GM20431 (cell line): ENCODE results near the gene BCAR1.

Source experiments
- in situ Hi-C: fragments of 300-500 bp; cut with MseI, MboI; formaldehyde crosslinking; loops from one replicate; pipeline ENCODE4 v1.15.0; 2020; ENCODE audit warnings: low sequenced_read_pairs; ENCODE audit not compliant: unreplicated experiment

BCAR1 gene

DNA sequence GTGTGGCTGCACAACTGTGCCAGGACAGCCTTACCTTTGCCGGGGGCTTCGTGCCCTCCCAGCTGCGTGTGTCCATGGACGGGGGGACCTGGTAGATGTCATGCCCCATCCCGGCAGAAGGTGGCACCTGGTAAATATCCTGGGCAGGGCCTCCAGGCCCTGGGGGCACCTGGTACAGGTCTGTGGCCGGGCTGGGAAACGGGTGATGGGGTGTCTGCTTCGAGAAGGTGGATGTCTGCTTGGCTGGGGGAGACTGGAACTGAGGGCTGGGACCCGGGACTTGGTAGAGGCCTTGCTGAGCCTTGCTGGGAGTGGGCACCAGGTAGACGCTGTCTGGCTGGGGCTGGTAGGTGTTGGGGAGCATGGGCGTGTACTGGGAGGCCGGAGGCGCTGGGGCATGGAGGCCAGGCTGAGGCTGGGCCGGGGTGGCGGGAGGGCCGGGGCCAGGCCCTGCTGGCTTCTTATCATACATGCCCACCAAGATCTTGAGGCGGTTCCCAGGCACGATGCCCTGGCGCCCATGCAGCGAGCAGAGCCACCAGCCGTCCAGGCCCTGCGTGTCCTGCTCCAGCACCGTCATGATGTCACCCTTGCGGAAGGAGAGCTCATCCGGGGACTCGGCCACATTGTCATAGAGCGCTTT lies 8.9 kb downstream of the BCAR1 start:
- in situ Hi-C loops: loop anchor here (10.0 kb wide), 1 partner anchor 142 kb away; no protein-coding TSS in a partner anchor

DNA sequence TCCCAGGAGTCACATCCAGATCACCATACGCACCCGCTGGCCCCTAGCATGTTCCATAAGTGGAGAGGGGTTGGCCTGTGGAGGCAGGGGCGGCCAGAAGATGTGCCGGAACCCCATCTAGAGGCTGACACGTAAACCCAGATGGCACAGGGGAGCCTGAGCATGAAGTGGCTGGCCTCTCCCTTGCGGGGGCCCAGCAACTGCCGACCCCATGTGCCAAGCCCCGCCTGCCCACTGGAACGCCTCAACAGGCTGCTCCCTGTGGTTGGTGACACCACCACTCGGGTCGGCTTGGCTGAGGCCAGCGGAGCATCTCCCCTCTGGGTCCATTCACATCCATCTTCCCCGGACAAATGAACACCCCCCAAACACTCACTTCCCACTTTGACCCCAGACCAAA lies 9.5 kb downstream of the BCAR1 start:
- in situ Hi-C loops: loop anchor here (10.0 kb wide), 1 partner anchor 143 kb away; no protein-coding TSS in a partner anchor

DNA sequence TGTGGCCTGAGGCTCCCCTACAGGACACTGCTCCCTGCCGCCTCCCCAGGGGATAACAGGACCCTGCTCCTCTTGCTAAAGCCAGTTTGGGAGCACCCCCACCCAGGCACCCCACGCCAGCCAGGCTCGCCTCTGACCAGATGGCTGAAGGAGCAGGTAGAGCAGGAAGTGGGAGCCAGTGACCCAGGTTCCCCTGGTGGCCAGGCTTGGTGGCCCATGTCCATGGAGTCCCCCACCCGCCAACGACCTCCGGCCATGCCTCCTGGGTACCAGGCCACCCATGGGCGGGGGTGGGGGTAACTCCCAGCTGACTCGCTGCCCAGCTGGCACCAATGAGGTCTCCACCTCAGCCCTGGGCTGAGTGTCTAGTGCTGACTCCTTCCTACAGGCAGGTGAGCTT lies 10.0 kb downstream of the BCAR1 start:
- in situ Hi-C loops: loop anchor here (10.0 kb wide), 1 partner anchor 143 kb away; no protein-coding TSS in a partner anchor

DNA sequence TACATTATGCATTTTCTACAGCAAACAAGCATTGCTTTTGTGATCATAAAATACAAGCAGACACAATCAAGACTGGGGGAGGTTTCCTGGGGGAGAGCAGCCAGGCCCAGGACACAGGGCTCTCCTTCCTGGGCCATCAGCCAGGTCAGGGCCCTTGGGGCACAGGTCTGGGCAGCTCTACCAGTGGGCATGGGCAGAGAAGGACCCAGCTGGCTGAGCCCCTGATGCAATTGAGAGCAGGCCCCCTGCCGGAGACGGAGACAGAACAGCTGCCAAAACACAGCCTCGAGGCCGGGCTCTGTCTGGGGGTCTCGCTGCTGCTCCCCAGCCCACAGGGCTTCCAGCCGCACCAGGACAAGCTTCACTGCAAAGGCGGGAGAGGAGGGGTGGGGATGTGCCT lies 10.8 kb downstream of the BCAR1 start:
- in situ Hi-C loops: loop anchor here (10.0 kb wide), 1 partner anchor 144 kb away; no protein-coding TSS in a partner anchor

DNA sequence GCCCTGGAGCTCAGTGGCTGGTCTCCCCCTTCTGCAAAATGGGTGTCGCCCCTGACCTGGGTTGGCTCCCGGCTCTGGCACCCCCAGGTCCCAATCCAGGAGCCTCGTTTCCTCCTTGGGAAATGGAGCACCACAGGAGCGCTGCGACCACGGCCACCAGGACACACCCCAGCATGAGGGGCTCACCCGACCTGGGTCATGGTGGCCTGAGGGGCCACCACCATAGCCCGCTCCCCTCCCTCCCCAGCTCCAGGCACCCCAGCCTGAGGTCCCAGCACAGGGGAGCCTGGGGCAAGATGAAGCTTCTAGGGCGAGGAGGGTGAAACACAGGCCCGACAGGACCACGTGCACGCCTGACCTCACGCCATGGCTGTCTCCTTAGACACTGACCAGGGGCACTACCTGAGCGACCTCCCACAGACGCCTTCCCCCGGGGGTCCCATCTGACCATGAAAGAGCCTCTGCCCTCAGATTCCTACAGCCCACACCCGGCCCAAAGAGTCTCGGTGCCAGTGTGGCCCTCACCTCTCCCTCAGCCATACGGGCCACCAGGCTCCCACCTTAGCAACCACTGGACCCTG lies 11.8 kb downstream of the BCAR1 start:
- in situ Hi-C loops: loop anchor here (10.0 kb wide), 1 partner anchor 145 kb away; no protein-coding TSS in a partner anchor

DNA sequence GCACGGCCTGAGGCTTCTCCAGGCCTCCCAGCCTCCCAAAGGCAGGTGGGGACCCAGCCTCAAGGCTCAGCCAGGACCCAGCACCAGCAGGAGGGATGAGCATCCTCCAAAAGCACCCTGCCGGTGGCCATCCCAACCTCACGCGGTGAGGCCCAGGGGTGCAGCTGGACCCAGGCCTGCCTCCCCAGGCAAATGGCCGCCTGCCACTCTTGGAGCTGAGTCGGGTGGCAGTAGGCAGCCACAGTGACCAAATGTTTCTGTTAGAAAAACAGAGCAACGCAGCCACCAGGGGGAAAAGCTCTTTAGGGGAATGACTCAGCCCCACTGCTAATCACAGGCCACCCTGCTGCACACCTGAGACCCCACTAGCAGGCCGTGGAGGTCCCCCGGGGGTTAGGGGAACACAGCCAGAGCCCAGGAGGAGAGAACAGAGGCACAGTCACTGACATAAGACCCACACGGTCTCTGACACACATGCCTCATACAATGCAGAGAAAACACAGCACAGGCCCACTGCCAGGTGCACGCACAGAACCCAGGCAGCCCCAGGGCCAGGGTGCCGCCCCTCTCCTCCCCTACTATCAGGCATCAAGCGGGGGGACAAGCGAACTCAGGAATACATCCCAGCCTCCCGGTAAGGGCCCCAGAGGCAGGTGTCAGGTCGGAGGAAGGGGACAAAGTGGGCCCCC lies 12.4 kb downstream of the BCAR1 start:
- in situ Hi-C loops: no loop called here

DNA sequence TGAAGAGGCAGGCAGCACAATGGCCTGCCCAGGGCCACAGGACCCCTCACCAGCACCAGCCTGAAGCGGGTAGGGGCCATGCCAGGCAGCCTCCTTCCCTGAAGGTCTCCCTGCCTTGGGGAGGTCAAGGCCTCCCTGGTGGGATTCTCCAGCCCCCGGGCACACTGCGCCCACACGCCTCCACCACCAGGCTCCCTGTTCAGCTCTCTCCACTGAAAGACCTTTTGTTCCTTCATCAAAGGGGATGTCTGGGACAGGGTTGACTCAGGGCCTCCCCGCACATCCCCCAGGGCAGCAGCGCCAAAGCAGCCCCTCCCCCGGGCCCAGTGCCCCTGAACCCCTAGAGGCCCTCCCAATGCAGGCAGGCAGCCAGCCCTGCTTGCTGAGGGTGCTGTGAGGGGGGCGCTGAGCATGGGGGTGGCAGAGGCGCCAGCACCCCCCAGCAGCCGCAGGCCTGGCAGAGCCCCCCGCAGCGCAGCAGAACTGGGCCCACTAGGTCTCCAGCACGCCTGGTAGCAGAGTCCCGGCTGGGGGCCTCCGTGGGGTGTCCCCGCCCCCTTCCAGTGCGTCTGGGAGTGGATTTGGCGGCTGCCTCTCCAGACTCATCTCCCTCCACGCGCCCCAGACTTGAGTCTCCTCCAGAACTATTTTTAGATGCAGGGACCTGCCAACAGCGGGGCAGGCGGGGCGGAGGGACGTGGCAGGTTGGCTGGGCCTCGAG lies 13.1 kb downstream of the BCAR1 start:
- in situ Hi-C loops: no loop called here

DNA sequence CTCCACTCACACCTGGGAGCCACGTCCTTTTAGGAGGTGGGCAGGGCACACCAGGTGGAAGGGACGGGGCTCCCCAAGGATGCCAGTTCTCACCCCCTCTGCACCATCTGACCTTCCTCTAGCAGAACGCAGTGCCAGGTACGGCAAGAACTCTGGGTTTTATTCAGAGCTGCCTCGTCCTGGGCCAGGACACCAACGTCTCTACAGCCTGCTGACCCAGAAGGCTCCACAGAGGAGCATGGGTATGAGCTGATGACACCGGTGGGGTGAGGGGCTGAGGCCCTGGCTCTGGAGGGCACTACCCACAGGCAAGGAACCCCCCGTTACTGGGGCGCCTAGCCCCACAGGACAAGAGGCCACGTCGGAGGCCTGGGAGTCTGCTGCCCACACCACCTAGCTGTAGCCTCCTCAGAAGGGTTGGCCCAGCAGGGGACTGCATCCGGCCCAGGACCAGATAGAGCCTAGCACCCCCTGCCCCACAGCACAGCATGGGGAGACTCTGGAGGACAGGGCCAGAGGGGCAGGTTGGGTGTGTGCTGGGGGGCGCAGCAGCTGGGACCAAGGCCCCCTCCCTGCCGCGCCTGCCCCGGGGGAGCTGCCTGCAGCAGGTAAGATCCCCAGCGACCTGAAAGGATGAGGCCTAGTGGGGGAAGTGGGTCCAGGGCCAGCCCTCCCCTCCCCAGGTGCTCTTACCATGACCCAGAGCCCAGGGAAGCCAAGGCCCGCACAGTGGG lies 13.9 kb downstream of the BCAR1 start:
- in situ Hi-C loops: no loop called here

DNA sequence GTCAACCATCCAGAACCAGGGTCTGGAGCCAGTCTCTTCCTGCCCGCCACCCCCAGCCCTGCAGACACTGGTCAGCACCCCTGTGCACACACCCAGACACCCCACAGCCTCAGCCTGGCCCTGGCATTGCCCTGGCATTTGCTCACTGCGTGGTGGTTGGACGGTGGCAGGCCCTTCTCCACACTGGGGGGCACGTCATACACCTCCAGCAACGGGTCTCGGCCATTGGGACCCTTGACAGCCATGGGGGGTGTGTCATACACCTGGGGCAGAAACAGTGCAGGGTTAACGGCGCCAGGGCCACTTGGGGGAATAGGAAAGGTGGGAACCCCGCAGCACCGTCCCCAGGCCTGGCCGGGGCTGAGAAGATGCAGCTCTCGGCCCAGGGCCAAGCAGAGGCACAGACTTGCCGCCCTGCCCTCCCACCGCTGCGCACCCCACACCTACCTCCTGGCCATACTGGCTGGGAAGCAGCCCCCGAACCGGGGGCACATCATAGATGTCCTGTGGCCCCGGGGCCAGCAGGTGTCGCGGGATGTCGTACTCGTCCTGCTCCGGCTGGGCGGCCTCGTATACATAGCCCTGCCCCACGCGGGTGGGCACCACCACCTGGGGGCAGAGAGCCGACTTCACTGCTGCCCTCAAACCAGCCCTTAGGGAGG lies 14.6 kb downstream of the BCAR1 start:
- in situ Hi-C loops: no loop called here

DNA sequence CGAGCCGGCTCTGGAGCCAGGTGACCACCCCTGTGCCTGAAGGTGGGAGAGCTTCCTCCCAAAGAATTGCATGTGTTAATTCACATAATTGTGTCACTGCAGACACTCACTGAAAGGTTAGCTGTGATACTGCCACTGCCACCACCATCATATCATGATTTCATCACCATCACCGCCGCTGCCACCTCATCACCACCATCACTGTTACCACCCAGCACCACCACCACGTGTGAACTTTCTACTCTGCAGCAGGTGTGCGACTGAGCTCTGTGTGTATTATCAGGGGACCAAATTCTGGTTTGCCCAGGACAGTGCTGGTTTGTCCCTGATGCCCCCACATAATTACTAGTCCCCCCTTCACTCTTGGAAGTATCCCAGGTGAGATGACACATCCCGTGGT lies 15.2 kb downstream of the BCAR1 start:
- in situ Hi-C loops: no loop called here

DNA sequence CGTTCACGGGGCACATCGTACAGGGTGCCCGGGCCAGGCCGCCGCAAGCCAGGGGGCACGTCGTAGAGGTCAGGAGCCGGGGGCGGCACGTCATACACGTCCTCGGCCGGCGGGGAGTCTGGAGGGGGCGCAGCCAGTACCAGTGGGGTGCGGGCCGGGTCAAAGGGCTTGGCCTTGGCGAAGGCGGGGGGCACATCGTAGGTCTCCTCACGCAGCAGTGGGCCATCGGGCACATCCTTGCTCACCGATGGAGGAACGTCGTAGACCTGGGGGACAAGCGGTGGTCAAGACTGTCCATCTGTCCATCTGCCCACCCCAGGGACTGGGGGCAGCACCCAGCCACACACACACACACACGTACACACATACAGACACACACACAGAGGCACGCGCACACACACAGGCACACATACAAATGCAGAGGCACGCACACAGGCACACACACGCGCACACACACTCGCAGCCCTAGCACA lies 15.7 kb downstream of the BCAR1 start:
- in situ Hi-C loops: no loop called here

DNA sequence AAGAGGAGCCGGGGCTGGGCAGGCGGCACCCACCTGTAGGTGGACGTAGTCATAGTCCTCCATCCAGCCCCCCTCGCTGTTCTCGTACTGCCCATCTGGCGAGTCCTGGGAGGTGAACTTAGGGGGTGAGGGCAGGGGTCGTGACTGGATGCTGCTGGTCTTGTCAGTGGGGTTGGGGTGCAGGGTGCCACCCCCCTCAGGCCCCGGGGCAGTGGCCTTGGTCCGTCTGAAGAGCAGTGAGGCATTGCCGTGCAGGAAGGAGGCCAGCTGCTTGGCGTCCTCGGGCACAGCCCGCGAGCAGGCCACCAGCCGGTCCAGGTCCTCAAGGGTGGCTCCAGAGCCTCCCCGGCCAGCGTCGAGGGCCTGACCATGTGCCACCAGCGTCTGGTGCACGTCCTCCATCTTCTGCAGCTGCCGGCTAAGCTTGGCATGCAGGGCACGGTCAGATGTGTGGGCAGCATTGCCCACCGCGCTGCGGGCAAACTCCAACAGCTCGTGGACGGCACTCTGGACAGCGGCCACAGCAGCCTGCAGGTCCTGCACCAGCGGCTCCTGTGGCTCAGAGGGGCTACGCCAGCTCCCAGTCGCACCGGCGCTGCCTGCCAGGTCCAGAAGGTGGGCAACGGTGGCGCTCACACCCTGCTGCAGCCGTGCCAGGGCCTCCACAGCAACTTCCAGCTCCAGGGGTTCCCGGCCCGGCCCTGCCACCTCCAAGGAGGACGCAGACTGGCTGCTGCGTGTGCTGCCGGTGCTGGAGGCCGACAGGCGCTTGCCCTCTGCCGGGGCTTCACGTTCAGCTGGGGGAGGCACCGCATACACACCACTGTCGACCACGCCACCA lies 16.3 kb downstream of the BCAR1 start:
- in situ Hi-C loops: no loop called here

DNA sequence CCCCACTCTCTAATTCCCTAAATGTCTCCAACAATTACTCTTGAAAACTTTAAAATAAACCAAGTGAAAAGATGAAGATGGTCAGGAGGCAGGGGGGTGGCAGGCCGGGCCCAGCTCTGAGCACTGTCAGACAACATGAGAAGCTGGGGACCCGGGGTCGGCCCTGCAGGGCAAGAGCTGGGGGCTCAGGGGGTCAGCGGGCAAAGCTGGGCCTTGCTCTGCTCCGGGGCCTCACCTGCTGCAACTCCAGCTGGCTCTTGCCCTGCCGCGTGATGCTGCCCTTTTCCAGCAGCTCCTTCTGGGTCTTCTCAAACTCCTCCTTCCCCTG lies 17.8 kb downstream of the BCAR1 start:
- in situ Hi-C loops: no loop called here

DNA sequence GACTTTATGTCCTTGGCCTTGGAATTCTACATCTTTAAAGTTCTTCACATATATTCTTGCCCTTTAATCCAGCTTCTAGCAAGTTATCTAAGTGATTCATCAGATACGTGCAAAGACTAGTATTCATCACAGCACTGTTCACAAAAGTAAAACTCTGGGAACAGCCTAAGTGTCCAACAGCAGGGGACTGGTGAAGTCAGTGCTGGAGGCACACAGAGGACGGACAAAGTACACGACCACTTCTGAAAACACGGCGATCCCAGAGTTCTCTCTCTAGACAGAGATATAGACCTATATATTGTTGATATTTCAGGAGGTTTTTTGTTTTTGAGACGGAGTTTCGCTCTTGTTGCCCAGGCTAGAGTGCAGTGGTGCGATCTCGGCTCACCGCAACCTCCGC lies 19.9 kb downstream of the BCAR1 start:
- in situ Hi-C loops: no loop called here

DNA sequence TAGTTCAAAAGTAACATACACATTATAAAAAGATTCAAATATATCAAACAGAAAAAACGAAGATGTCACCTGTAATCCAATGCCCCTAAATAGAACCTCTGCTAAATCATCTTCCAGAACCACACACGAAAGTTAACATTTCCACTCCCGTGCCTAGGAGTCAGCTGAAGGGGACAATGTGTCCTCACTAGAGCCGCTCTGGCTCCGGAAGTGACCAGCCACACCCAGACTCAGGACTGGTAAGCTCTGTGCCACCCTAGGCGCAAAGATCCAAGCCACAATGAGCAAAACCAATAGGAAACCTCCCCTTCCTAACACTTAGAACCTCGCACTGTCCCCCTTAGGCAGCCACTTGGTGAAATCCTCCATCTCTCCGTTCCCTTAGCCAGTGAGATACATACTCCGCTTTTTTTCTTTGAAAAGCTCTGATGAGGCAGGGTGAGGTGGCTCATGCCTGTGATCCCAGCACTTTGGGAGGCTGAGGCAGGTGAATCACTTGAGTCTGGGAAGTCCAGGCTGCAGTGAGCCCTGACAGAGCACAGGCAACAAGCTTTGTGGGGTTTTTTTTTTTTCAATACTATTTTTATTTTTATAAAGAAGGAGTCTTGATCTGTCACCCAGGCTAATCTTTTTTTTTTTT lies 20.8 kb downstream of the BCAR1 start:
- in situ Hi-C loops: no loop called here

DNA sequence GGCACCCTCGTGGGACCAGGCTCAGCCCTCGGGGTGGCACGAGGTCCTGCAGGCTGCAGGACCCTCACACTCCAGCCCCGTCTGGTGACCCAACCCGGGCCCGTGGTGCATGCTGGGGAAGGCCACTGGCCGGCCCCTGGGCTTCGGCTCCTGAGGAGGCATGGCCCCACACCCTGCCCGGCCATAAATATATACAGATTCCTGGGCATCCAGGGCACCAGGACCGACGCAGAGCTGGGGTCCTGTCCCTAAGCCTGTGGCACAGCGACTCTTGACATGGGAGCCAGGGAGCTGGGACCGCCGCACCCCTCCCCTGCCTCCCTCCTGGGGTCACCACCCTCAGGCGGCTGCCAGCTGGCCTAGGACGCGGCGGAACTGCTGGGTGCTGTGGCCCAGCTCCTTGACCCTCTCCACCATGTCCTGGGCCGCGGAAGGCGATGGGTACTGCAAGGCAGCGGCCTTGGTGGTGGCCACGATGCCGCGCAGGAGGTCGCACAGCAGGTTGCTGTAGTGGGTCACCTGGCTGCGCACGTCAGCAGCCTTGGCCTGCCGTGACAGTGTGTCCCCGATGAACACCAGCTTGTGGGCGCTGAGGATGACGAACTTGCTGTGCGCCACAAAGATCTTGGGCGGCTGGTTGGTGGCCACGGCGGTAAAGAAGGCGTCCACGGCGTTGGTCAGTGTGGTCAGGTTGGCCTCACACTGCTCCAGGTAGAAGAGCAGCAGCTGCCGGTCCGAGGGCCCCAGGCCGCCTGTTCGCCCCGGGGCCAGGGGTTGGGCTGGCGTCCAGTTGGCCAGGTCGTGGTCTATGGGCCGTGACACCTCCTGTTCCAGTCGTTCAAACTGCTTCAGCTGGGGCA lies 22.0 kb downstream of the BCAR1 start:
- in situ Hi-C loops: no loop called here
